Middle frontal gyrus (tissue), 1 donor: Measurements from ENCODE around the gene SKI.

Experiments used
- DNase-seq: peaks from one replicate; pipeline ENCODE4 v3.0.0-alpha.2; 2015; ENCODE audit warnings: low spot score; ENCODE audit errors: extremely low spot score

Gene SKI

DNA sequence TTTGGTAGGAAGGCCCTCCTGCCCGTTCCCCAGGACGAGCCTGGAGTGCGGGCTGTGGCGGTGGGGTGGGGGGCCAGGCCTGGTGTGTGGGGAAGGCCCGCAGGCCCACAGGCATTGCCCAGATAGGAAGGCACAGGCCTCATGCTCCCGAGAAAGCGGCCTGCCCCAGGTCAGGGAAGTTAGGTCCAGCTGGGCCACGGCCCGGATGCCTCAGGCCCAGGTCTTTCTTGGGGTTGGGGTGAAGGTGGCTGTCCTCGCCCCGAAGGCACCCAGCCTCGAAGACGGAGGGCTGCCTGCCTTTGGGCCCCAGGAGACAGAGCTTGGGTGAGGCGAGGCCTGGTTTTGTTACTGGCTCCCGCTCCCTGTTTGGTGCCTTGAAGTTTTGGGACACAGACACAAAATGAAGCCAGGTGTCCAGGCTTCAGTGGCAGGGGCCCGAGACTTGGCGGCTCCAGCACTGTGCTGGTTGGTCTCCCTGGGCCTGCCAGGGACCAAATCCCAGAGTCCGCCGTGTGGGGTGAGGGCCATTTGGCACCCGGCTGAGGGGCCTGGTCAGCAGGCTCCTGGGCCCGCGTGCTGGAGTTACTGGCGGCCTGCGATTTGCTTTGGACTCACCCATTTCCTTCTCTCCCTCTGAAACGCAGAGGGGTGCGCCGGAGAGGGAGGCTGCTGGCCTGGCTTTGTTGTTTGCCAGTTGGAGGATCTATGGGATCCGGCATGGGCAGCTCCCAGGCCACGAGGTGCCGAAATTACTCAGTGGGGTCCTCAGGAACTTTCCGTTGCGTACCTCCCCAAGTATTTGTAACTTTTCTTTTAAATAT lies 2.0 kb downstream of the SKI start:
- DNase-seq, result no peak

DNA sequence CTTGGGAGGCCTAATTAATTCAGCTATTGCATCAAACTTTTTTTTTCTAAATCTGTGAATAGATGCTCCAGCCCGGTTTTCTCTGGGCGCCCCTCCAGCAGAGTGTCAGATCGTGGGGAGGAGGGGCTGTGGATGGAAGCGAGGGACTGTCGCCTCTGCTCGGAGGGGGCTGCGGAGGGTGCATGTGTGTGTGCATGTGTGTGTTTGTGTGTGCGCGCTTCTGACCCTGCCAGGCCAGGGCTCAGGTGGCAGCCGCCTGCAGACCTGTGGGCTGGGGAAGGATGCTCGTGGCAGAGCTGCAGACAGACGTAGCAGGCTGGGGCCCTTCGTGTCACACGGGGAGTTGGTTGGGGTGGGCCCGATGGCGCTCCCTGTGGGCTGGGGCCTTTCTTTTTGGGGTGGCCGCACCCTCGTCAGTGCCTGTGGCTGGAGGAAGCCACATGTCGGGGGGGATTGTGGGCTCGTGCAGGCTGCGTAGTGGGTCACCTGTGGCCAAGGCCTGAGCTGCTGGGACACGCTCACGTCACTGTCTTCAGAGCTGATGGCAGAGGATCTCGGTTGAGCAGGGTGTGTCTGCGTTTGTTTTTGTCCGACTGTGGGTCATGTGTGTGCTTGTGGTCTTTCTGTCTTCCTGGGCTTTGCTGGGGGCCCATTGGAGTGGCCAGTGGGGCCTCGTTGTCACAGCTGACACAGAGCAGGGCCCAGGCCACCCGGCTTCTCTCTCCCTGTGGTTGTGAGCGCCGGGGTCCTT lies 2.8 kb downstream of the SKI start:
- no peak for DNase-seq

DNA sequence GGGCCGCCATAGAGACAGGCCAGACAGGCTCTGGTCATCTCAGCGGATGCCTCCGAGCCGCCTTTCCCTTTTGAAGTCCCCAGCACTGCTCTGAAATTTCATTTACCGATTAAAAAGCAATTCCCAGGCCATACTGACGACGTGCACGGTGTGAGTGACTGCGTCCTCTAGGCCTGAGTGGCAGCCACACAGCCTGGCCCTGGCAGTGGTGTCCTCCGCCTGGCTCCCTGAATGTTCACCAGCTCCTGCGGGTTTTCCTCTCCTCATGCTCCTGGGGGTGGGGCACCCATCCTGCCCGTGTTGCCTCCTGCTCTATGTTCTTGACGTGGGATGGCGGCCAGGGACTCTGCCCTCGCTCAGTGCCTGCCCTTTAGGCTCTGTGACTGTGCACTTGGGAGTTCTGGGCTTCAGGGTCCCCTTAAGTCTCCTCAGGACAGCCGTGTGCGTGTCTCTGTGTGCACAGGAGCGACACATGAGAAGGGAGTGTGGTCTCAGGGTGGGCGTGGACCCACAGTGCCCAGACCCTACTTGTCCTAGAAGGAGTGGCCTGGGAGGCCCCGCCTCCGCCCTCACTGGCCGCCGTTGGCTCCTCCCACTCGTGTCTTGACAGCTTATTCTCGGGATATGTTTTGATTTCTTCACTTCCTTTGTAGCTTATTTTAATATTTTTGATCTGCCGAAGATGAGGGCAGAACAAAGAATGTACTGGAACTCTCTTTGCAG lies 3.6 kb downstream of the SKI start:
- no peak for DNase-seq

DNA sequence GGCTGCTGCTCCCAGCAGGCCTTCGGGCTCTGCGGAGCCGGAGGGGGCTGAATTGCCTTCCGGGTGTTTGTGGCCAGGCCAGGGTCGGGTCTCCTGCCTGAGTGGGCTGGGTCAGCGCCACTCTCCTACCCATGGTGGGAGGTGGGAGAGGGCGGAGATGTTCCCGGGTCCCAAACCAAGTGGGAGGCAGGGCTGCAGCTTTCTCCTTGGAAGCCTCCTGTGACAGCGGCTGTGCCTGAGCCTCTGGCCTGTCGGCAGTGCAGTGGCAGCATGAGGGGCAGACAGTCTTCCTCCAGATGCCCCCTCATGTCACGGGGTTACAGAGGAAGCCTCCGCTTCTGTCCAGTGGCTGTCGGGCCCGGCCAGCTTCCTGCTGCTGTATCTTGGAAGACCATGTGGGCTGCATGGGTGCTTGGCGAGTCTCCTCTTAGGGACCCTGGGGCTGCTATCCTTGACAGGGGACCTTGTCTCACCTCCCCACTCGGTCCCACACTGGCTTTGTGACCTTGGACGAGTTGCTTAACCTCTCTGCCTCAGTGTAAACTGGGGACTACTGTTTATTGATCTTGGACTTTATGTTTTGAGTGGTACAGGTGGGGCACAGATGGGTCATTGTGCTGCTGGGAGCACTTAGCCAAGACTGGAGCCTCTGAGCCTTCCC lies 4.3 kb downstream of the SKI start:
- DNase-seq, result no peak

DNA sequence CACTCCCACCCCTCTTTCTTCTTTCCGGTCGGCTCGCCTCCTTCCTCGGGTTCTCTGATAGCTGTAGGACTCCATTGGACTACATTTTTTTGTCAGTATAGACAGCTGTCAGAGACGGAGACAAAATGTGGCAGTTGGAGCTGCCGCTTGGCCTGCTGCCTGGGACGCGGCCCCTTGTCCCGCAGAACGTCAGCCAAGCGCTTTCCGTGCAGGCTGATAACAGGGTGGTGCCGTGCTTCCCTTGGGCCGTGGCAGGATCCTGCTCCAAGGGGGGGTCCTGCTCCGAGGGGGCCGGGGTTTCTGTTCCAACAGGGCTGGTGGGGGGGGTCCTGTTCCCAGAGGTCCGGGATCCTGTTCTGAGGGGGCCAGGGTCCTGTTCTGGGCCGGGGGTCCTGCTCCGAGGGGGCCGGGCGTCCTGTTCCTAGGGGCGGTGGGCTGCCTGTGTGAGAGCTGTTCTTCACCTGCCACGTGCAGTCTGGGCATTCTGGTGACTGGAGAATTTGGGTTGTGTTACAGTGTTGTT lies 4.9 kb downstream of the SKI start:
- no peak for DNase-seq

DNA sequence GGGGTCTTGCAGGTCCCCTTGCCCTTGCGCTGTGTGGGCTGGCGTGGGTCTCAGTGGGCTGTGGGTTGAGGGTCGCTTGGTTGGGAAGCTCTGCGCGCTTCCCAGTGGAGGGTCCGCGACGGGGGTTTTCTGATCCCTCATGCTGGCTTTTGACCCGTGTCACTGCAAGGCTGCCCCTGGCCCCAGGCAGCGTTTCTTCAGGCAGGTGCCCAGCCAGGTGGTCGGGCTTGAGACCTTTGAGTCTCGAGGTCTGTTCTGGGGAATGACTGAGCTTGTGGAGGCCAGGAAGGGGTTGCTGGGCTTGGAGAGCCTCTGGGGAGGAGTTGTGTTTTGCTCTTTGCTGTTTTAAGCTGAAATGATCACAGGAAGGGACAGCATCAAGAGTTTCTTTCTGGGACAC lies 5.3 kb downstream of the SKI start:
- no peak for DNase-seq

- DNase-seq, result no peak
Measured at GRCh38 chr1:2233997-2234761, 6.1 kb downstream of the SKI start.

DNA sequence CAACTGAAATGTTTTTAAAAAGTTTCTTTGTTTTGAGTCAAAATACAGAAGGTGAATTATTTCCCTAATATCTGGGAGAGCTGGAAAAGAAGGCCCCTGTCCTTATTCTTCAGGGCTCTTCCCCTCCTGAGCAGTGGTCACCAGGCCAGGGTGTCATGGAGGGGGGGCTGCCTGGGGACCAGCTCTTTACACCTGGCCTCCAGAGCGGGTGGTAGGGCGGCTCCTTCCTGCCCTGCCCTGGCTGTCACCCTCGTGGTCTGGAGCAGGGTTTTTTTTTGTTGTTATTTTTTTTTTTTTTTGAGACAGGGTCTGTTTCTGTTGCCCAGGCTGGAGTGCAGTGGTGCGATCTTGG lies 6.6 kb downstream of the SKI start:
- DNase-seq, result no peak

DNA sequence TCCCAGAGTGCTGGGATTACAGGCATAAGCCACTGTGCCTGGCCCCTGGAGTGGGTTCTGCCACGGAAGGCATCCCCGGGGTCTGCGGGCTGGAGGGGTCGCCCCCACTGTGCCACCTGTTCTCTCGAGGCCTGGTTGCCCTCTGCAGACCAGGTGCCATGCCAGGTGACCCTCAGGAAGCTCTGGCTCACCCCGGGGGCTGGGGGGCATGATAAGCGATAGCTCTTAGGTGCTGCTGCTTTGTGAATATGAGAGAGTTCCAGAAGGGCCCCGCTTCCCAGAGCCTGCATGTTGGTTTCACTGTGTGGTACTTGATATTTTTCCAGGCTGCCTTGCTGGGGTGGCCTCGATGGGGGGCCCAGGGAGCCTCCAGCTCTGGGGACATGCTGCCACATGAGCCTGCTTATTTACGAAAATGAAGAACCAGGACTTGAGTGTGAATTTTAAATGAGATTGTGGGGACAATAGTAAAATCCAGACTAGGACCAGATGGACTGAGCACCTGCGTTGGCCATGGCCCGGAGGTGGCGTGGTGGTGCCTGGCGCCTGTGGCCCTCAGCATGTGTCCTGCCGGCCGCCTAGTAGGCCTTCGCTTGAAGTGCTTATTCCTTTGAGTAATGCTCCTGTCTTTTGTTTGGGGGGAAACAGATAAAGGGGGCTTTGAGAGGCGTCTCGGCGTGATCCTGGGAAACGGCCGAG lies 7.3 kb downstream of the SKI start:
- DNase-seq, result no peak

DNA sequence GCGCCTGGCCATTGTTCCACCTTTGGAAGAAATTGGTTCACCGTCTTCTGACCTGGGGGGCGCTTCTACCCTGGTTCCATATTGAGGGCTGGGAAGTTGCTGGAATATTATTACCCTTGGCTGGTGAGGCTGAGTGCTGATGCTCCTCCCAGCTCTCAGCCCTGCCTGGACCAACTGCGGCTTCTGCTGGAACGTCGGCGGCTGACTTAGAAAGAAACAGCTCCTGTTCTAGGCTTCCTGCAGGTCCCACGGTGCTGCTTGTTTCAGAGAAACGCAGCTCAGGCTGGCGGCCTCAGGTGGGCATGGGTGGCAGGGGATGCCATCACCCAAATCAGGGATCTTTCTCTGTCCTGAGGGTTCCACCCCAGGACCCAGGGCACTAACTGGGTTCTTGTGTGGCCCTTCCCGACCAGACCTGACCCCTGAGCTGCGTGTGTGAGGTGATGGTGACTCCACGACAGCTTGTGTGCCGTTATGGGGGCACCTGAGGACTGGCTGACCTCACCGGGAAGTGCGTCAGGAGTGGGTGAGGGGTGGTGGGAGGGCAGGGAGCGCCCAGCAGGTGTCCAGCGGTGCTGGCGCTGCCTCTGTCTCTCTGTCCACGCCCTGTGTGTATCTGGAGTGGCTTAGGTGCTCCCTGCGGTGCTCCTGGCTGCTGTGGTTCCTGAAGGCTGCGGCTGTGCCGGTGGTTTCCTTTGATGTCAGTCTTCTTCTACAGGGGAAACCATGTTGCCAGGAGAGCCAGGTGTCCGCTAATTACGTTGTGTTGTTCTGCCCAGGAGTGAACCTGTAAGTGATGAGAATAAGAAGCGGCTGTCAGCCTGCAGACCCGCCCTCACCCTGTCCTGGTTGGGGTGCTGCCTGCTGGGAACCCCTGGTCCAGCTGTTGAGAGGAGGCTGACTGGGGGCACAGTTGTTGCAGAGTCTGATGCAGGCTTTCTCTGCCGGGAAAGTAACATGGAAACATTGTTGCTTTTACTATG lies 8.9 kb downstream of the SKI start:
- DNase-seq, result no peak

GRCh38 chr1:2237773-2238172 lies 9.7 kb downstream of the SKI start:
- no peak for DNase-seq

DNA sequence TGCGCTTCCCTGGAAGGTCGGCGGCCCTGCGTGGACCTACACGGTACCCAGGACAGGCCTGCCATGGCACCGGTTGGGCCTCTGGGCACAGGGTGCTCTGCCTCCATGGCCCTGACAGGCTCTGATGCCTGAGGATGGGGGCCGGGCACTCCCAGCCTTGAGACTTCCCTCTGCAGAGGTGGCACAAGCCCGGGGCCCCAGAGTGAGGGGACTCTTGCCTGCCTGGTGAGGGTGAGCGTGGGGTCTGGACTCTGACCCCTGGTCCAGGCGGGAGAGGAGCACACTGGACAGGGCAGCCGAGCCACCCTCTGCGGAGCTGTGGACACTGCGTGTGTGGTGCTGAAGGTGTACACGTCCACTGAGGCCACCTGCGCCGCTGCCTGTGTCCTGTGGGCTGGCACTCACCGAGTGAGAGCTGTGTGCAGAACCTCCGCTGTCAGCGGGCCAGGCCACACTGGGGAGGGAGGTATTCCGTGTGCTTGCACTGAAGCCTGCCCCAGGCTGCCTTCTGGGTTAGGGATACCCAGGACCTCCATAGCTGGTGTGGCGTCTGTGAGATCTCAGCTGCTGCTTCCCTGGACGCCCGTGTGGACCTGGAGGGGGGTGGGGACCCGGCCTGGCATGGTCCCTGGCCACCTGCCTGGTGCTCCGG lies 10.4 kb downstream of the SKI start:
- no peak for DNase-seq

DNA sequence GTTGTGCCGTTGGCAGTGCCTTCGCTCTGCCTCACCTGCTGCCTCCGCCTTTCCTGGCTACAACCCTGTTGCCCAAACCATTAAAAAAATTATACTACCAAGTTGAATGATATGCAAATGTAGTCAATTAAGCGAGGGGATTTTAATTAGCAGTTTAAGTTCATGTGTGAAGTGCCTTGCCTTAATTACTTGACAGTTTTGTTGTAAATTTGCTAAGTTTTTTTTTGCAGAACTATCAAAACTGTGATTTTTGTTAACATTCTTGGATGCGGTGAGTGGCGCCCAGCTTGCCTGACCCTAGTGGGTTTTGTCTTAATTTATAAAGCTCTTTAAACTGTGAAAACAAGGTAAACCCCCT lies 10.9 kb downstream of the SKI start:
- no peak for DNase-seq

DNA sequence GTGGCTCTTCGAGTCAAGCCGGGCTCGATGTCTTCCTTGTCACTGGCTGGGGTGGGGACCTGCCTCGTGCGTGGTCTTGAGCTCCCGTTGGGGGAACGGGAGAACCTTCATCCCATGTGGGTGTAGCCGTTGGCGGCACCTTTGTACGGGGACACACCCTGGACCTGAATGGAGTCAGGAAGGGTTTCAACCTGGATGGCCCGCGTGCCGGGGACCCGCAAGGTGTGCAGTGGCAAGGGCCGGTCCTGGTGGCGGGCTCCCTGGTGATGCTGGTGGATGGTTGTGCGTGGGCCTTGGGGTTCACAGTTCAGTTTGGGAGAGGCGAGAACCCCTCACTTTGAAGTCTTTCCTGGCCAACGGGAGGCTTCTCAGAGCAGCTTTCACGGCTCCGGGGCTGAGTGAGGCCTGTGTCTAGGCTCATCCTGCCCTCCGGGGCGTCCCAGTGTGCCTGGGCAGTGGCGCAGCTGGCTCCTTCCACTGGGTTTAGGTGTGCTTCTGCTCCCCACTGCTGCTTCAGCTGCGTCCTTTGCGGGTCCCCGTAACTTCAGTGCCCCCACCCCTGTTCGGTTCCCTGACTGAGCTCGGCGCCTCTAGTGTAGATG lies 11.4 kb downstream of the SKI start:
- DNase-seq, result no peak

DNA sequence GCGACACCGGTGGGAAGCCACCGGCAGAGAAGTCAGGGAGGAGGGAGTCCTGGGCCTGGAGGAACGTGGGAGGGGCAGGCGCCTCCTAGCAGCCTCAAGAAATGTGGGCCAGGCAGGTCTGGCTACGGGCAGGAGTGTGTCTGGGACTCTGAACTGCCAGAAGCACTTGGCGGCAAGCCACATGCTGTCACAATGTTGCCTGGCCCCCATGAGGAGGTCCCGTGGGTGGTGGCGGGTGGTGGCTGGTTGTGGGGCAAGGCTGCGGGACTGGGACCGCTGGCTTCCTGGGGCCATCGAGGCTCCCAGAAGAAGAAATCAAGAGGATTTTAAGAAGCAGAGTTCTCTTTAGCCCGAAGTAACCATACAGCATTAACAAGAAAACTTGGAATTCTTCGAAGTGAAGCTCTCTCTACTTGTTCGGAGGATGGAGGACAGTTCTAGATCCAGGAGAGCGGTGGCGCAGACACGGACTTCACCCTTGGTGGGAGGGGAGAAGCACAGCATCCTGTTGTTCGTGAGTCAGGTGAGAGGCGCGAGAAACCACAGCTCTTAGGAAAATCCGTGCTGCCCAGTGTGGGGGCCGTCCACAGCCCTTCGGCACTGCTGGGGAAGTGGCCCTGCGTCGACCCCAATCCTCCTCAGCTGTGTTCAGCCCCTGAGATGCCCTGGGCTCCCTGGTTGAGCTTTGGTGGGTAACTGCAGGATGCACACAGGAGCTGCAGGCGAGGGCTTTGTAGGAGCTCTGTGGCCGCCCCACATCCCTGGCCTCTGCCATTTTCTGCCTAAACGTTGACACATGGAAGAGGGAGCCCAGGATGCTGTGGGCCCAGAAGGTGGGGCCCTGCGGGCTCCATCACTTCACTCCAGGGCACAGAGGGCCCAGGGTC lies 12.4 kb downstream of the SKI start:
- DNase-seq, result no peak

DNA sequence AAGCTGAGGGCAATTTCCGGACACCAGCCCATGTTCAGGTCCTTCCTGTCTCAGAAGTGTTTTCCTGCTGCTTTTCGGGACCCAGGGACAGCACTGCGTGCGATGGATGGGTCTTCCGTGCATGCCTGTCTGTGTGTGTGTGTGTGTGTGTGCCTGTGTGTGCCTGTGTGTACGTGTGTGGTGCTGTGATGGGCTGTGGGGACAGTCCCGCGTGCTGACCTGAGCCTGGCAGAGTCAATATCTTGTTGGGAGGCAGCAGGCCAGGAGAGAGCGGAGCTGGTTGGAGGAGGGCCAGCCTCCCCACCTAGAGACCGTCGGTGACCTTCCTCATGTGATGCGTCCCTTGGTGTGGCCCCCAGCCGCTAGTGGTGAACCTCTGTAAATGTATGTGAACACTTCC lies 13.7 kb downstream of the SKI start:
- no peak for DNase-seq
